ENCODE measurements around the gene KATNIP. TPM values are rescaled to one million over a fixed set of nuclear protein-coding genes. Genes with fewer than 3 reads are reported as not detected.
A peak's percentile ranks its signal among the peaks of the same experiment; 100 is the strongest.

KATNIP gene
- 23.1 and 23.2 TPM in 2 replicates for total RNA-seq

DNA sequence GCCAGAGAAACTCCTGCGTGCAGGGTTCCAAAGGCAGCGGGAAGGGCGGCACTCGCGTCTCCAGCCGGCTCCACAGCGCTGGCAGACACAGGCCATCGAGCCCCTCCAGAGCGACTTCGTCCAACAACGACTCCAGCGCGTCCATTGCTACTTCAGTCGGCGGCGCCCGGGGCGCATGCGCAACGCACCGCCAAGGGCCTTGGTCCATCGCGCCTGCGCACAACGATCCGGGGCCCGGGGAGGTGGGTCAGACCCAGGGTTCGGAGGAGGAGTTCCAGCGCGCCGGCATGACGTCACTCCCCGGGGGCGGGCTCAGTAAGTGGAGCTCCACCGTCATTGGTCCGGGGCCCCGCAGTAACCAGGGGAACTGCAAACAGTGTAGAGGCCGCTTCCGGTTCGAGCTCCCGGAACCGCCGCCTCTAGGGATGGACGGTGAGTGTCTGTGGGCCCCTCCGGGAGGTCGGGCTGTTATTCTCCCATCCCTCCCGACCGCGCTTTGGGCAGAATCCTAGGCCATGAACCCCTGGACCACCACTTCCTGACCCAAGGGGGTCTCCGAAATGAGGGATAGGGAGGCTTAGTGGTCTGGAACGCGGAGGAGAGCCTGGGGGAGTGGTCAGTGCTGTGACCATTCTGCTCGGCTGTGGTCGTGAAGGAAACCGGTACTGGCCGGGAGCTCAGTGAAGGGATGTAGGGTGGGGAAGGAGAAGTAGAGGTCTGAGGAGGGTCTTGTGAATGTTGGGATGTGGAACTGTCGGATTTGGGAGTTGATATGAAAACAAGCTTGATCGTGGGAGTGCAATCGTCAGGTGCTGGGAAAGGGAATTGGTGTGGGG is at the start of gene KATNIP, which contains the start of gene GTF3C1:
TSS of gene KATNIP (plus strand) at position 399 of the 836 bp plus-strand sequence. CDS start at position 426, 27 bp downstream.
TSS of gene GTF3C1 (minus strand) at position 168 of the 836 bp plus-strand sequence. CDS start at position 145, 23 bp downstream.
- DNase-seq = peak; percentile 99

GRCh38 chr16:27500801-27501200 is 49.1 kb upstream of the KATNIP start:
- DNase-seq = no peak

DNA sequence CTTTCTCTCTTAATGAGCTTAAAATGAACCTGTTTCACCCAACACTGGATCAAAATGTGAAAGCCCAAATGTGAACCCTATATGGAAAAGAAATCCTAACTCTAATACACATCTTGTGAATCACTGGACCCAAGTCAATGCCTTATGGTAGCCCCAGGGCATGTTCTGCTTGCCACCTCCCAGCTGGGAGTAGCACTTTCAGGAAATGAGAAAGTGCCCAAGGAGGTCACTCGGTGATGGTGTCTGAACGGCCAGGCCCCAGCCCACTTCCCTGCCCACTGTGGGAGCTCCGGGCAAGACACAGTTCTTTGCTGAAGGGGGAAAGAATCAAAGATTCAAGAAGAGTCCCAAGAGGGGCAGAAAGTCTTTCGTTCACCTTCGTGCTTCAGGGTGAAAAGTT is 46.3 kb upstream of the KATNIP start:
- DNase-seq = no peak

DNA sequence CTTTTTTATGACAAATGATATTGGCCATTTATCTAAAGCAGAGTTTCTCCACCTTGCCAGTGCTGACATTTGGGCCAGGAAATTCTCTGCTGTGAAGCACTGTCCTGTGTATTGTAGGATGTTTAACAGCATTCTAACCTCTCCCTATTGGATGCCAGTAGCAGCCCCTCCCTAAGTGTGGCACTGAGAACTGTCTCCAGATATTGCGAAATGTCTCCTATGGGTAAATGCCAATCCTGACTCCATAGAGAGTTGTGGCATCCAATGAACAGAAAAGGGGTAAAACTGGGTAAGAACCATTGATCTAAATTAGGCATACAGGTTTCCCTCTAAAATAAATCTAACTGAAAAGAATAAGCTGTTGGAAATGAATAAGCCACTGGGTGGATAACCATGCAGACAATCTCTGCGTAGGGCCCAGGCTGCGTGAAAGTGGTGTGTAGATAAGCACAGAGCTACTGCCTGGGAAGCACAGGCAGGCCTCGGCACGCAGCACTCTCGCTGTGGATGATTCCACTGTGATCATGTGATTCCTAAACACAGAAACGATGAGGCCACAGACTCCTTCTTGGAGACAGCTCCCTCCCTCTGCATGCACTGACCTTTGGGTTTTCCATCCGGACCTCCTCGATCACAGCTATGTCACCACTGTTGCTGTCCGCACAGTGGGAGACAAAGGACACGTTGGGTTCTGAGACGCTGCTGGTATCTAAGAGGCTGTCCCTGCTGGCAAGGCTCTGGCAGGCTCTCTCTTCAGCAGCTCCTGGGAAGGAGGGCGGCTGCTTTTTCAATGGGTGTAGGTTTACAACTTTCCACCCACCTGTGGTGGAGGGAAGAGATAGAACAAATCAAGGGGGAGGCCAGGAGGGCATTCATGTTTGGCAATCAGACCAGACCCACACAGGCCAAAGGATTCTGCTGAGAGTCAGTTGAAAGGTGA is 44.4 kb upstream of the KATNIP start:
- DNase-seq = no peak

DNA sequence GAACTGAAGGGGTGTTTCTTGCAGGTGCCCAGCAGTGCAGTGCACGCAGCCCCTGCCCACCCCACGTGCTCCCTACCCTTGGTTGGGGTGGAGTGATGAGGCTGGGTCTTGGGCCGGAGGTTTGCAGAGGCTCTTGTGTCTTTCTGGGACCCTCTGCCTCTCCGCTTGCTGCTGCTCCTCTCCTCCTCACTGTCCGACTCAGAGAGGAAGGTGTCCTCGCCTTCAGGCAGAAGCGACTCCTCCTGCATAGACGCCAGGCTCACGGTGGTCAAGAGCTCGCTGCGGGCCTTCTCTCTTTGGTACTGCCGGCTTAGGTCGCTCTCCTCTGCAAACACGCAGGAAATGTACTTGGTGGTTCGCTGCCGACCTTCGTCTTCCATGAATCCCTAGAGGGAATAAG is 43.2 kb upstream of the KATNIP start:
- DNase-seq = no peak

- no peak for DNase-seq
These were observed 41.5 kb upstream of the KATNIP start for GRCh38 chr16:27508476-27508875.

DNA sequence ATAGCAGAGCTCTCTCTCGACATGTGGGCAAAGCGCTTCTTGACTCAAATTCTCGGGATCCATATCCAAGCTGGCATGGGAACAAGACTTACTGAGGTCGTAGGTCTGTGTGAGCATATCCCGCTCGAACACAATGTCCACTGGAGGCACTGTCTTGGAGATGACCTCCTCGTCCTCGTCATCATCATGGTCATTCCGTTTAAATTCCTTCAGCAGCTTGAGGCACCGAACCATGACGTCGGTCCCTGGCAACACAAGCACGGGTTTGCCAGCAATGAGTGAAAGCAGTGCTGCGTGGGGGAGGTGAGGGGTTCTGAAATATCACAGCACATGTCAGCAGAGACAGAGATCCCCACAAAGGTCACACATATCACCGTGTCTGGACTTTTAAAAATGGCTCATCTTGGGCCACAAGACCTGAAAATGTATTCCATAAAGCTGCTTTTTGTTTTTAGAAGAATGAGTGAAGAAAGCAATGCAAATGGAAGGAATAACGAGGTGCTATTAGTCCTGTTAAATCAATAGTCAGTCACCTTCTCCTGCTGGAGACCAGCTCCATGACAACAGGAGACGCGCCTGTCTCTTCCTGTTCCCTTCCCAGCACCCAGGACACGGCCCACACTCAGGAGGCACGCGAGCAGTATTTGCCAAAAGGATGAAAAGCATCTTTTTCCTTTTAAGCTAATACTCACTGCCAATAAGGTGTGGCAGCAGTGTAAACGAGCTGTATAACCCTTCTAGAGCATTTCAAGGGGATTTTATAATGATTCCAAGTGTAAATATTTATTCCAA is 38.1 kb upstream of the KATNIP start:
- DNase-seq = no peak

DNA sequence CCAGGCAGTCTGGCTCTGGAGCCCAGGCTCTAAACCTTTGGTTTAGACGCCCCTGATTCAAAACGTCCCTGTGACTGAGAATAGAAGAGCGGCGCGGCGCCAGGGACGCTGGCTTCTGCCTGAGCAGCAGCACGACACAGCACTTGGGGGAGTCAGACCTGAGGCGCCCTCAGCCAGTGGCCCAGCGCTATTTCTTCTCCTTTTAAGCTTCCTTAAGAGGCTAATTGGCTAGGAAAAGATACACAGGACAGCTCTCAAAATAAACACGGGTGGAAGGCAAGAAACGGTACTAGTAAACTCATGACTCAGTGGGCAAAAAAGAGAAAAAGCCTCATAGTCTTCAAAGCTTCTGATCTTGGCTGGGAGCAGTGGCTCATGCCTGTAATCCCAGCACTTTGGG is 35.1 kb upstream of the KATNIP start:
- no peak for DNase-seq

DNA sequence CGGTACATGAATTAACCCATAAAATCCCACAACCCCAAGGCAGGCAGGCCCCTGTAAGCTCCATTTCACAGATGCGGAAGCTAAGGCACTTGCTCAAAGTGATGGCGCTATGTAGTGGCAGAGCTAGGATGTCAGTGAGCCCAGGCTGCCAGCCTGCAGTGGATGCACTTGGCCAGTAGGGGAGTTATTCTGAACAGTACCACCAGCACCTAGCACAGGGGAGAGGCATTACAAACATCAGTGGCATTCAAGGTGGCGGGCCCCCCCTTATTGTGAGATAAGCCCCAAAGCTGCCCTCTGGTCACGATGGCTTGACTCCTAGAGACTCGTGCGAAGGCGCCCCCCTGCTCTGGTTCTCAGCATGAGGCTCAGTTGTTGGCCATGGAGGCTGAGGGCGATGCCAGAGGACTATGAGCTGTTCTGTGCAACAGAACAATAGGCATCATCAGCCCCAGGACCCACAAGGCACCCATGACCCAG is 34.0 kb upstream of the KATNIP start:
- DNase-seq = peak; percentile 62

DNA sequence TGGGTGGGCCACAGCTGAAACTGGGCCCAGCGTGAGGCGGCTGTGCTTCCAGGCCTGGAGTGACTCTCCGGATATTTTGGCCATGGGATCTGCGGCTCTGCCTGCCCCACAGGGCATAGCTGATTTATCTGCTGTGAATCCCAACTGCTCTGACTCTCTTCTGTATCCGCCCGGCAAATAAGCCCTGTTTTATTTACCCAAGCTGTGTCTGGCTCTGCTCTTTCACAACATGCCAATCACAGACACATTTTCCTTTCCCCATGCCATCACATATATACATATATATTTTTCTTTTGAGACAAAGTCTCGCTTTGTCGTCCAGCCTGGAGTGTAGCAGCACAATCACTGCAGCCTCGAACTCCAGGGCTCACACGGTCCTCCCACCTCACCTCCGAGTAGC is 33.6 kb upstream of the KATNIP start:
- DNase-seq = no peak

DNA sequence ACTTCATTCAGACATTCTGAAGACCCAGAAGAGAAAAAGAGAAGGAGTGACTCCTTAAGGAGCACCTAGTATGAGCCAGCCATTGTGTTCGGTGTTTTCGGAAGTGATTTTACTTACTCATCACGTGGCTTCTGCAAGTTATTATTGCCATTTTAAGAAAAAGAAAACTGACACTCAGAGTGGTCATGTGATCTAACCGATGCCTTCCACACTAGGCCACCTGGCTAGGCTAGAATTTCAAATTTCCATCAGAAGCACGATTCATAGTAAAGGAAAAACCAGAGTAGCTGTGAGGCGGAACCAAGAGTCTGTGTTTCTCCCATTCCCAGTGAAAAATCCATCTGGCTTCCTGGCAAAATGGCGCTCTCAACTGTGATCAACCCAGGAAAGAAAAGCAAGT is 32.3 kb upstream of the KATNIP start:
- DNase-seq = no peak

GRCh38 chr16:27518226-27518625 is 31.7 kb upstream of the KATNIP start:
- no peak for DNase-seq

DNA sequence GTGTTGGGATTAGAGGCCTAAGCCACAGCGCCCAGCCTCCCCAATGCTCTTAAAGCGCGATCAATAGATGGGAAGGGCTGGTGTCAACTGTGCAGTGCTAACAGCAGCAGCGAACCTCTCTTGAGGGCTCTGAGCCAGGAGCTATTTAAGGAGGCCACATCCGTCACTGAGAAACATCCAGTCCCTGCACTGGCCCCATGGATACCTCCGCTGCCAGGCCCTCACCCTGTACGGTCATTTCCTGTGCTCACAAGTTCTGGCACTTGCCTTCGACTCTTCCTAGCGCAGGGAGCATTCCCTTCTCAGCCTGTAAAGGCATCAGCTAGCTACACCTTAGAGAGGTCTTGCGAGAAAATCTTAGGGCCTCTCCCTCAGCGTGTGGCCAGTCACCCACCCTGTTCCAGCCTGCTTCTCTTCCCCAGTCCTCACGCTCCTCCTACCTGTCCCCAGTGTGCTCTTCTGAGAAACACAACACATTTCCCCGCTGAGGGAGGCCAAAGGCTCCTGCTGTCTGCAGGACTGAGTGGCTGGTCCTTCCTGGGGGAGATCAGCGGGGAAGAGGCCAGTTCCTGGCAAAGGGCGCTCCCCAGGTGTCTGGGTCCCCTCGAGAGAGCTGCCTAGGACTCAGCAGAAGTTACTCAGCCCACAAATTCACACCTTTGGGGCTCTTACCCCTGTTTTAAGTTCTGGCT is 28.8 kb upstream of the KATNIP start:
- peak; percentile 91 for DNase-seq

GRCh38 chr16:27522173-27522707 is 27.7 kb upstream of the KATNIP start:
- DNase-seq = no peak

GRCh38 chr16:27526180-27526579 is 23.8 kb upstream of the KATNIP start:
- DNase-seq = peak; percentile 13

DNA sequence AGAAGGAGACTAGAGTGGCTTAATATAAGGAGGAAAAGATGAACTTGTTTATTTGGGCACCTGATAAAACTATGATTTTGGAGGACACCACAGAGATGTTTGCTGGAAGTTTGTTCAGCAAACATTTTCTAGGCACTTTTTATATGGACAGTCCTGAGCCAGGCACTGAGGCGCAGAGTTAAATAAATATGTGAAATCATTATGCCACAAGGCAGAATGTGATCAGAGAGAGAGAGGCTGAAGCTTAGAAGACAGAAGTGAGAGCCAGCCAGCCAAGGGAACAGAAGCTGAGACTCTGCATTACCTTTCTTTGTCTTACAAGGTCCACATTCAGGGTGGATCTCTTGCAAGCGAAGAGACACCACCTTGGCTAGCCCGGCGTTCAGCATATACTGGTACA is 21.6 kb upstream of the KATNIP start:
- DNase-seq = no peak

- no peak for DNase-seq
These were observed 20.0 kb upstream of the KATNIP start for GRCh38 chr16:27529962-27530361.

- DNase-seq = no peak
These were observed 18.8 kb upstream of the KATNIP start for GRCh38 chr16:27531186-27531585.

GRCh38 chr16:27531826-27532800 is 17.8 kb upstream of the KATNIP start:
- DNase-seq = no peak

GRCh38 chr16:27534256-27534655 is 15.7 kb upstream of the KATNIP start:
- DNase-seq = no peak
